ENCODE results near the gene MAP7D2. TPM values are rescaled to one million over a fixed set of nuclear protein-coding genes. Genes with fewer than 3 reads are reported as not detected.

Gene MAP7D2
- total RNA-seq, 1 experiment from 2014 or later: 1.9 TPM

DNA sequence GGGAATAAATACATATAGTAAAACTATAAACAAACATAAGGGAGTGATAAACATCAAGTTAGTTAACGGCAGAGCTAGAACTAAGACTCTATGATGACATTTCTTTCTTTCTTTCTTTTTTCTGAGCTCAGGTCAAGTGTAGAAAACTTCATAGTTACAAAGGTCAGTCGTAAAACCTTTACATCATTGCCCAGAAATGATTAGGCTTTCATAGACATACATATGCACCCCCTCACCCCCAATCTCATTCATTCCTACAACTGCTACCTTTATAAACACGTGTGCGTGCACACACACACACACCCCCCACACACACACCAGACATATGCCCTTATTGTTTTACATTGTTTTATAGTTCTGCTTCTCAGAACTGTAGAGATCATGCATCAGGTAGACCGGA is 19.2 kb upstream of the MAP7D2 start:
- Histone ChIP-seq H3K79me2 (ENCODE audit: insufficient read depth, low read length) (peaks cover 14% of the 10 kb centered on the region), H4K91ac (ENCODE audit: insufficient read length, low read depth, low read length) (no peak overlapping the region), H3K79me1 (ENCODE audit: insufficient read depth, low read depth, low read length, poor library complexity, severe bottlenecking) (no peaks in the 10 kb centered on the region), H3T11ph (ENCODE audit: low read length) (no peak overlapping the region), H2AFZ (ENCODE audit: low read length) (no peak overlapping the region), H2BK20ac (ENCODE audit: low read depth, low read length, poor library complexity, severe bottlenecking) (no peak overlapping the region), H3K23me2 (ENCODE audit: insufficient read length, low read depth, low read length, poor library complexity, severe bottlenecking) (no peaks in the 10 kb centered on the region), H3K4me2 (ENCODE audit: insufficient read depth, insufficient read length, low read length) (no peak overlapping the region), H3K9ac (ENCODE audit: extremely low read depth, insufficient read length, low read length) (no peak overlapping the region), H2BK15ac (ENCODE audit: low read depth, low read length) (no peak overlapping the region), H2AK5ac (ENCODE audit: insufficient read length, low read length) (no peak overlapping the region), H3K27ac (ENCODE audit: insufficient read length, low read depth, low read length) (no peak overlapping the region), H3K23ac (ENCODE audit: insufficient read length, low read depth, low read length) (no peak overlapping the region), H2BK12ac (ENCODE audit: insufficient read length, low read depth, low read length) (no peak overlapping the region), H4K5ac (ENCODE audit: insufficient read length, low read depth, low read length) (no peak overlapping the region), H4K20me1 (ENCODE audit: control insufficient read depth, insufficient read depth, insufficient read length) (no peaks in the 10 kb centered on the region), H3K18ac (ENCODE audit: insufficient read length, low read depth, low read length) (no peak overlapping the region), H3K27me3 (ENCODE audit: insufficient read depth, low read length) (no peaks in the 10 kb centered on the region), H3K14ac (ENCODE audit: insufficient read depth, low read length) (no peak overlapping the region), H4K8ac (replicated peaks; ENCODE audit: insufficient read length, low read depth, low read length) (no peak overlapping the region), H2BK120ac (ENCODE audit: low read depth, low read length, poor library complexity, severe bottlenecking) (no peak overlapping the region), H3K4me1 (ENCODE audit: insufficient read depth, low read length) (no peaks in the 10 kb centered on the region), H3K9me3 (ENCODE audit: control insufficient read depth, low read depth, low read length) (no peaks in the 10 kb centered on the region), H2BK5ac (ENCODE audit: insufficient read length, low read length) (no peak overlapping the region), H3K56ac (ENCODE audit: insufficient read length, low read depth, low read length) (no peak overlapping the region), H3K4ac (ENCODE audit: low read depth, low read length) (no peak overlapping the region)
- WGBS (ENCODE audit: extremely low coverage, insufficient read length, low lambda C conversion rate): no CpG with 5 or more reads among the region's 5 CpGs
- DNase-seq: no peak
- TF ChIP-seq, protein P1, sequence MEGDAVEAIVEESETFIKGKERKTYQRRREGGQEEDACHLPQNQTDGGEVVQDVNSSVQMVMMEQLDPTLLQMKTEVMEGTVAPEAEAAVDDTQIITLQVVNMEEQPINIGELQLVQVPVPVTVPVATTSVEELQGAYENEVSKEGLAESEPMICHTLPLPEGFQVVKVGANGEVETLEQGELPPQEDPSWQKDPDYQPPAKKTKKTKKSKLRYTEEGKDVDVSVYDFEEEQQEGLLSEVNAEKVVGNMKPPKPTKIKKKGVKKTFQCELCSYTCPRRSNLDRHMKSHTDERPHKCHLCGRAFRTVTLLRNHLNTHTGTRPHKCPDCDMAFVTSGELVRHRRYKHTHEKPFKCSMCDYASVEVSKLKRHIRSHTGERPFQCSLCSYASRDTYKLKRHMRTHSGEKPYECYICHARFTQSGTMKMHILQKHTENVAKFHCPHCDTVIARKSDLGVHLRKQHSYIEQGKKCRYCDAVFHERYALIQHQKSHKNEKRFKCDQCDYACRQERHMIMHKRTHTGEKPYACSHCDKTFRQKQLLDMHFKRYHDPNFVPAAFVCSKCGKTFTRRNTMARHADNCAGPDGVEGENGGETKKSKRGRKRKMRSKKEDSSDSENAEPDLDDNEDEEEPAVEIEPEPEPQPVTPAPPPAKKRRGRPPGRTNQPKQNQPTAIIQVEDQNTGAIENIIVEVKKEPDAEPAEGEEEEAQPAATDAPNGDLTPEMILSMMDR (conservative IDR thresholded peaks at IDR 0.05): no peak
- H3K36me3 Mint-ChIP-seq (ENCODE audit: insufficient read depth in 1 of 3, low read depth in 3 of 3): peaks cover 46 to 81% (median 80%) of the 10 kb centered on the region in 3 experiments
- H3K27ac Mint-ChIP-seq: no peak overlapping the region
- H3K9me3 Mint-ChIP-seq: peaks cover 45 to 51% of the 10 kb centered on the region in 2 experiments
- no peaks in the 10 kb centered on the region for H3K27me3 Mint-ChIP-seq (ENCODE audit: low read depth)
- H3K4me1 Mint-ChIP-seq: peaks cover 5 to 12% of the 10 kb centered on the region in 2 experiments
- H3K4me3 Mint-ChIP-seq: no peak overlapping the region
